GM12878 (cell line): ENCODE data around the gene SDK2. TPM values are rescaled to one million over a fixed set of nuclear protein-coding genes. Genes with fewer than 3 reads are reported as not detected.

Experiments
- ATAC-seq: fragments of 200-7000 bp; cut with Tn5 transposase; 3 replicates; pipeline ENCODE4 v1.9.1; 2020; ENCODE audit warnings: mild to moderate bottlenecking, moderate library complexity
- BruUV-seq: library from RNA; stranded (reverse); fragments of 400-500 nt; replicated peaks from 2 replicates; lab custom pipeline; 2021; lab: Mats Ljungman, UMichigan
- CTCF ChIA-PET: fragments of 300-600 bp; sonication (Branson Sonifier 250); formaldehyde crosslinking; extraction: SDS; loops from one replicate; lab custom pipeline; 2021; ENCODE audit warnings: inconsistent platforms; lab: Yijun Ruan, JAX
- POLR2A ChIA-PET: fragments of 350-600 bp; formaldehyde crosslinking; extraction: SDS; loops from one replicate; lab custom pipeline; 2021; ENCODE audit warnings: inconsistent platforms; lab: Charles Lee
- RAD21 ChIA-PET: fragments of 300-600 bp; sonication (Branson Sonifier 250); formaldehyde crosslinking; loops from one replicate; lab custom pipeline; 2023; ENCODE audit warnings: antibody characterized with exemption; ENCODE audit not compliant: unreplicated experiment; lab: Charles Lee
- SMC1A ChIA-PET: fragments of 300-600 bp; sonication (Branson Sonifier 250); formaldehyde crosslinking; loops from one replicate; lab custom pipeline; 2023; ENCODE audit not compliant: unreplicated experiment, uncharacterized antibody; lab: Charles Lee
- DNase-seq: peaks from one replicate; pipeline ENCODE4 v3.0.0-alpha.2; 2011; ENCODE audit warnings: low read depth, low spot score
- FAIRE-seq: peaks from 3 replicates; lab custom pipeline; 2011; peaks lifted over from hg19 to GRCh38; lab: Jason Lieb, UNC
- H2AFZ ChIP-seq: 2 replicates; pipeline ENCODE4 v1.6.0; 2011; ENCODE audit warnings: low read depth, low read length, control low read depth; ENCODE audit not compliant: control insufficient read depth
- H3K27ac ChIP-seq: 2 replicates; pipeline ENCODE4 v1.5.1; 2011; ENCODE audit warnings: control low read depth; ENCODE audit not compliant: control insufficient read depth, insufficient read depth
- H3K27me3 ChIP-seq, 2 experiments: replicated peaks in 1 of 2; 2 replicates each; pipeline versions ENCODE4 v1.6.0 to v1.6.1; 2011; ENCODE audit warnings: low read length in 1 of 2; ENCODE audit not compliant: control insufficient read depth in 2 of 2, insufficient read depth in 2 of 2
- H3K36me3 ChIP-seq, 2 experiments: 2 replicates each; pipeline ENCODE4 v1.5.1; 2011; ENCODE audit warnings: low read length in 1 of 2; ENCODE audit not compliant: control insufficient read depth in 2 of 2, insufficient read depth in 2 of 2
- H3K4me1 ChIP-seq: 2 replicates; pipeline ENCODE4 v1.6.1; 2011; ENCODE audit warnings: mild to moderate bottlenecking, low read length, moderate library complexity, mixed read lengths; ENCODE audit not compliant: control insufficient read depth, insufficient read depth
- H3K4me2 ChIP-seq: 2 replicates; pipeline ENCODE4 v1.6.0; 2011; ENCODE audit warnings: control low read depth; ENCODE audit not compliant: control insufficient read depth, insufficient read depth
- H3K4me3 ChIP-seq: fragments of 200-600 bp; sonication (generic); 2 replicates; pipeline ENCODE4 v1.5.1; 2016
- H3K79me2 ChIP-seq: 2 replicates; pipeline ENCODE4 v1.6.0; 2011; ENCODE audit warnings: low read length; ENCODE audit not compliant: control insufficient read depth, insufficient read depth
- H3K9ac ChIP-seq: 2 replicates; pipeline ENCODE4 v1.8.0; 2011; ENCODE audit warnings: low read length, control low read depth, mixed read lengths; ENCODE audit not compliant: control insufficient read depth, insufficient read depth
- H3K9me3 ChIP-seq: replicated peaks from 3 replicates; pipeline ENCODE4 v1.5.1; 2011; ENCODE audit warnings: mild to moderate bottlenecking, low read length; ENCODE audit not compliant: control insufficient read depth, insufficient read depth
- H4K20me1 ChIP-seq: 2 replicates; pipeline ENCODE4 v1.6.0; 2011; ENCODE audit not compliant: control insufficient read depth, insufficient read depth
- BACH1 ChIP-seq: fragments of 450-650 bp; IDR thresholded peaks from 2 replicates; pipeline ENCODE4 v1.6.1; 2017; ENCODE audit warnings: mild to moderate bottlenecking, borderline replicate concordance
- CBX5 ChIP-seq: sonication (generic); IDR thresholded peaks from 2 replicates; pipeline ENCODE4 v1.6.1; 2016; ENCODE audit warnings: low read depth, moderate library complexity, mild to moderate bottlenecking, inconsistent platforms
- CHD2 ChIP-seq: IDR thresholded peaks from 2 replicates; pipeline ENCODE4 v1.6.1; 2011; ENCODE audit warnings: low read depth, low read length, improper control_type of control experiment, borderline replicate concordance
- MEF2B ChIP-seq: fragments of 450-650 bp; IDR thresholded peaks from 2 replicates; pipeline ENCODE4 v1.6.1; 2018; ENCODE audit warnings: mild to moderate bottlenecking, moderate library complexity; ENCODE audit not compliant: partially characterized antibody, poor library complexity, severe bottlenecking
- NFXL1 ChIP-seq: fragments of 450-650 bp; IDR thresholded peaks from 2 replicates; pipeline ENCODE4 v1.6.1; 2017; ENCODE audit warnings: antibody characterized with exemption, mild to moderate bottlenecking, borderline replicate concordance
- NFYB ChIP-seq: IDR thresholded peaks from 2 replicates; pipeline ENCODE4 v1.6.1; 2011; ENCODE audit warnings: low read depth, mild to moderate bottlenecking, low read length, improper control_type of control experiment, moderate library complexity; ENCODE audit not compliant: insufficient read depth
- POLR2AphosphoS5 ChIP-seq: IDR thresholded peaks from 2 replicates; pipeline ENCODE4 v1.6.1; 2011; ENCODE audit warnings: mild to moderate bottlenecking, low read length, inconsistent platforms
- TARDBP ChIP-seq: IDR thresholded peaks from 2 replicates; pipeline ENCODE4 v1.6.1; 2016; ENCODE audit warnings: borderline replicate concordance
- ZNF384 ChIP-seq: IDR thresholded peaks from 2 replicates; pipeline ENCODE4 v1.6.1; 2012; ENCODE audit warnings: low read depth, mild to moderate bottlenecking, low read length, improper control_type of control experiment, borderline replicate concordance
- ZSCAN29 ChIP-seq: fragments of 450-650 bp; IDR thresholded peaks from 2 replicates; pipeline ENCODE4 v1.6.1; 2017; ENCODE audit warnings: mild to moderate bottlenecking, moderate library complexity
- WGBS: methylation state at CpG from one replicate; pipeline ENCODE4 v1.1.6; 2016; ENCODE audit warnings: low lambda C conversion rate; ENCODE audit not compliant: insufficient replicate concordance, insufficient coverage; ENCODE audit errors: missing lambda C conversion rate; 5-methylcytosine and 5-hydroxymethylcytosine counted together
- in situ Hi-C: fragments of 300-500 bp; cut with MboI; formaldehyde crosslinking; loops from 9 replicates; pipeline ENCODE4 v1.14.3; 2018; ENCODE audit warnings: mixed read lengths
- intact Hi-C: fragments of 100-400 bp; cut with micrococcal nuclease; formaldehyde crosslinking; loops from one replicate; pipeline ENCODE4 v1.14.2; 2022; ENCODE audit not compliant: unreplicated experiment
- polyA plus RNA-seq, 11 experiments: library from polyadenylated mRNA; depleted of rRNA in 4 of 11; unstranded in 6 of 11; stranded (reverse) in 5 of 11; fragments of >200 nt; fragmentation: Nextera tagmentation in 4 of 11; fragmentation: Illumina TruSeq in 1 of 11; extraction: Ambion mirVana in 4 of 11; extraction: Trizol in 1 of 11; gene quantifications; 1 replicate in 1 of 11; 2 replicates in 10 of 11; pipeline versions ENCODE4 v1.2.1 to v1.2.3, GENCODE V29; 2011 to 2016; ENCODE audit warnings: inconsistent platforms in 2 of 11, missing spikeins in 2 of 11, low read depth in 1 of 11
- total RNA-seq, 4 experiments: library from RNA; depleted of rRNA in 3 of 4; stranded (reverse); fragments of >200 nt in 3 of 4; fragmentation: Illumina TruSeq in 1 of 4; extraction: Trizol in 1 of 4; gene quantifications; 2 replicates each; pipeline versions ENCODE4 v1.2.1 to v1.2.3, GENCODE V29; 2013 to 2021
- TF ChIP-seq, protein P1 (sequence below): fragments of 450-650 bp; IDR thresholded peaks from 2 replicates; pipeline ENCODE4 v1.6.1; 2017; ENCODE audit warnings: mild to moderate bottlenecking, low read depth, inconsistent platforms; ENCODE audit not compliant: poor library complexity, severe bottlenecking
- TF ChIP-seq, protein P2 (sequence below): IDR thresholded peaks from 2 replicates; pipeline ENCODE4 v1.6.1; 2012; ENCODE audit warnings: low read depth, low read length, improper control_type of control experiment
- TF ChIP-seq, protein P3 (sequence below): fragments of 450-650 bp; IDR thresholded peaks from 2 replicates; pipeline ENCODE4 v1.6.1; 2017; ENCODE audit warnings: mild to moderate bottlenecking, moderate library complexity
- TF ChIP-seq, protein P4 (sequence below): fragments of 450-650 bp; IDR thresholded peaks from 2 replicates; pipeline ENCODE4 v1.6.1; 2016; ENCODE audit warnings: mild to moderate bottlenecking

Gene SDK2
- total and polyA plus RNA-seq, 10 of the 15 experiments (the other 5 are each of a cell fraction or from before 2014, with no cell fraction given) = 0.03 to 0.08 (median 0.03) TPM; not detected in 7

DNA sequence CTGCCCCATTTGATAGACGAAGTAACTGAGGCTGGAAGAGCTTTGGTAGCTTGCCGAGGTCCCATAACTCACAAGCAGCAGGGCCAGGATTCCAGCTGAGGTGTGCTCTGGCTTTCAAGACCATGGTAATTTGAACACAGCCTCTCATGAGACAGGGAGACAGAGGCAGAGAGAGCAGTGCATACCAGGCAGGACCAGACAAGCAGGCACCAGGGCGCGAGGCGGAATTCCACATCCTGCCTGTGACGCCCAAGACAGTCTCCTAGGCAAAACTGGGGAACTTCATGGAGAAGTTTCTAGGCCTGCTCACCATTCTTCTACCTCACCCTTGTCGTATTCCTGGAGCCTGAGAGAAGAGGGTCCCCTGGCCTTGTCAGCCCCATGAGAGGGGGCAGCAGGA lies 19.2 kb downstream of the SDK2 start (continued):
- TF ChIP-seq, protein P1, sequence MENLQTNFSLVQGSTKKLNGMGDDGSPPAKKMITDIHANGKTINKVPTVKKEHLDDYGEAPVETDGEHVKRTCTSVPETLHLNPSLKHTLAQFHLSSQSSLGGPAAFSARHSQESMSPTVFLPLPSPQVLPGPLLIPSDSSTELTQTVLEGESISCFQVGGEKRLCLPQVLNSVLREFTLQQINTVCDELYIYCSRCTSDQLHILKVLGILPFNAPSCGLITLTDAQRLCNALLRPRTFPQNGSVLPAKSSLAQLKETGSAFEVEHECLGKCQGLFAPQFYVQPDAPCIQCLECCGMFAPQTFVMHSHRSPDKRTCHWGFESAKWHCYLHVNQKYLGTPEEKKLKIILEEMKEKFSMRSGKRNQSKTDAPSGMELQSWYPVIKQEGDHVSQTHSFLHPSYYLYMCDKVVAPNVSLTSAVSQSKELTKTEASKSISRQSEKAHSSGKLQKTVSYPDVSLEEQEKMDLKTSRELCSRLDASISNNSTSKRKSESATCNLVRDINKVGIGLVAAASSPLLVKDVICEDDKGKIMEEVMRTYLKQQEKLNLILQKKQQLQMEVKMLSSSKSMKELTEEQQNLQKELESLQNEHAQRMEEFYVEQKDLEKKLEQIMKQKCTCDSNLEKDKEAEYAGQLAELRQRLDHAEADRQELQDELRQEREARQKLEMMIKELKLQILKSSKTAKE = no peak
- TF ChIP-seq ZSCAN29 = no peak

DNA sequence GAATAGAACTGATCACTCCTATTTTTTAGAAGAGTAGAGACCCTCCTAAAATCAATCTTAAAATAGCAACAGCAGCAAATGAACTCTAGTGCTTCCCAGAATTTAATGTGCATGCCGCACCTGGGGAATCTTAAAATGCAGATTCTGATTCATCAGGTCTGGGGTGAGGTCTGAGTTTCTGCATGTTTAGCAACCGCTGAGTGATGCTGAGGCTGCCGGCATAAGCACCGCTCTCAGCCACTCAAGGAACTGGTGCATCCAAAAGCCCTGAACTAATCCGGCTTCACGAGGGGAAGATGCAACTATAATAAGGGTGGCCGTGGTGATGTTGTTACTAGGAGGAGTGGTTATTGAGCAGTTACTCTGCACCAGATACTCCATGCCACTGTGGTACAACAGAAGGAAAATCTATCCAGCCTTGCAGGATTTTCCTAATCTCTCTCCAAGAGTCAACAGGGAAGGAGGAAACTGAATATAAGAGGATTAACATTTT lies 19.7 kb downstream of the SDK2 start:
- in situ Hi-C loops = no loop called here
- TF ChIP-seq, protein P2, sequence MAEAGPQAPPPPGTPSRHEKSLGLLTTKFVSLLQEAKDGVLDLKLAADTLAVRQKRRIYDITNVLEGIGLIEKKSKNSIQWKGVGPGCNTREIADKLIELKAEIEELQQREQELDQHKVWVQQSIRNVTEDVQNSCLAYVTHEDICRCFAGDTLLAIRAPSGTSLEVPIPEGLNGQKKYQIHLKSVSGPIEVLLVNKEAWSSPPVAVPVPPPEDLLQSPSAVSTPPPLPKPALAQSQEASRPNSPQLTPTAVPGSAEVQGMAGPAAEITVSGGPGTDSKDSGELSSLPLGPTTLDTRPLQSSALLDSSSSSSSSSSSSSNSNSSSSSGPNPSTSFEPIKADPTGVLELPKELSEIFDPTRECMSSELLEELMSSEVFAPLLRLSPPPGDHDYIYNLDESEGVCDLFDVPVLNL = no peak
- no peak for TF ChIP-seq BACH1
- TF ChIP-seq CHD2 = no peak
- no peak for TF ChIP-seq MEF2B
- TF ChIP-seq NFYB = no peak
- TF ChIP-seq, protein P3, sequence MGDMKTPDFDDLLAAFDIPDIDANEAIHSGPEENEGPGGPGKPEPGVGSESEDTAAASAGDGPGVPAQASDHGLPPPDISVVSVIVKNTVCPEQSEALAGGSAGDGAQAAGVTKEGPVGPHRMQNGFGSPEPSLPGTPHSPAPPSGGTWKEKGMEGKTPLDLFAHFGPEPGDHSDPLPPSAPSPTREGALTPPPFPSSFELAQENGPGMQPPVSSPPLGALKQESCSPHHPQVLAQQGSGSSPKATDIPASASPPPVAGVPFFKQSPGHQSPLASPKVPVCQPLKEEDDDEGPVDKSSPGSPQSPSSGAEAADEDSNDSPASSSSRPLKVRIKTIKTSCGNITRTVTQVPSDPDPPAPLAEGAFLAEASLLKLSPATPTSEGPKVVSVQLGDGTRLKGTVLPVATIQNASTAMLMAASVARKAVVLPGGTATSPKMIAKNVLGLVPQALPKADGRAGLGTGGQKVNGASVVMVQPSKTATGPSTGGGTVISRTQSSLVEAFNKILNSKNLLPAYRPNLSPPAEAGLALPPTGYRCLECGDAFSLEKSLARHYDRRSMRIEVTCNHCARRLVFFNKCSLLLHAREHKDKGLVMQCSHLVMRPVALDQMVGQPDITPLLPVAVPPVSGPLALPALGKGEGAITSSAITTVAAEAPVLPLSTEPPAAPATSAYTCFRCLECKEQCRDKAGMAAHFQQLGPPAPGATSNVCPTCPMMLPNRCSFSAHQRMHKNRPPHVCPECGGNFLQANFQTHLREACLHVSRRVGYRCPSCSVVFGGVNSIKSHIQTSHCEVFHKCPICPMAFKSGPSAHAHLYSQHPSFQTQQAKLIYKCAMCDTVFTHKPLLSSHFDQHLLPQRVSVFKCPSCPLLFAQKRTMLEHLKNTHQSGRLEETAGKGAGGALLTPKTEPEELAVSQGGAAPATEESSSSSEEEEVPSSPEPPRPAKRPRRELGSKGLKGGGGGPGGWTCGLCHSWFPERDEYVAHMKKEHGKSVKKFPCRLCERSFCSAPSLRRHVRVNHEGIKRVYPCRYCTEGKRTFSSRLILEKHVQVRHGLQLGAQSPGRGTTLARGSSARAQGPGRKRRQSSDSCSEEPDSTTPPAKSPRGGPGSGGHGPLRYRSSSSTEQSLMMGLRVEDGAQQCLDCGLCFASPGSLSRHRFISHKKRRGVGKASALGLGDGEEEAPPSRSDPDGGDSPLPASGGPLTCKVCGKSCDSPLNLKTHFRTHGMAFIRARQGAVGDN = no peak
- no peak for TF ChIP-seq ZNF384
- no peak for TF ChIP-seq CBX5
- TF ChIP-seq NFXL1 = no peak
- TF ChIP-seq TARDBP = no peak
- no peak for TF ChIP-seq POLR2AphosphoS5
- TF ChIP-seq, protein P4, sequence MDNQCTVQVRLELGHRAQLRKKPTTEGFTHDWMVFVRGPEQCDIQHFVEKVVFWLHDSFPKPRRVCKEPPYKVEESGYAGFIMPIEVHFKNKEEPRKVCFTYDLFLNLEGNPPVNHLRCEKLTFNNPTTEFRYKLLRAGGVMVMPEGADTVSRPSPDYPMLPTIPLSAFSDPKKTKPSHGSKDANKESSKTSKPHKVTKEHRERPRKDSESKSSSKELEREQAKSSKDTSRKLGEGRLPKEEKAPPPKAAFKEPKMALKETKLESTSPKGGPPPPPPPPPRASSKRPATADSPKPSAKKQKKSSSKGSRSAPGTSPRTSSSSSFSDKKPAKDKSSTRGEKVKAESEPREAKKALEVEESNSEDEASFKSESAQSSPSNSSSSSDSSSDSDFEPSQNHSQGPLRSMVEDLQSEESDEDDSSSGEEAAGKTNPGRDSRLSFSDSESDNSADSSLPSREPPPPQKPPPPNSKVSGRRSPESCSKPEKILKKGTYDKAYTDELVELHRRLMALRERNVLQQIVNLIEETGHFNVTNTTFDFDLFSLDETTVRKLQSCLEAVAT = no peak
- no peak overlapping the region for H3K4me2 ChIP-seq
- no peaks in the 10 kb centered on the region for H3K36me3 ChIP-seq
- no peaks in the 10 kb centered on the region for H4K20me1 ChIP-seq
- SMC1A ChIA-PET = no interaction called here
- CTCF ChIA-PET = interaction anchor here (1.0 kb wide), 1 partner anchor 195 kb away, joined by 3 read pairs; no protein-coding TSS in a partner anchor
- ATAC-seq (no peak), DNase-seq (no peak), FAIRE-seq (no peak)
- H3K4me3 ChIP-seq = no peak overlapping the region
- H2AFZ ChIP-seq = no peak overlapping the region
- H3K4me1 ChIP-seq = no peaks in the 10 kb centered on the region
- intact Hi-C loops = no loop called here
- H3K9me3 ChIP-seq = no peaks in the 10 kb centered on the region
- no peak overlapping the region for H3K9ac ChIP-seq
- RAD21 ChIA-PET = no interaction called here
- no TSS peak for BruUV-seq
- H3K79me2 ChIP-seq = no peaks in the 10 kb centered on the region
- H3K27me3 ChIP-seq = peaks cover 0 to 5% of the 10 kb centered on the region in 2 experiments; a peak in 3 of 4 replicates
- POLR2A ChIA-PET = no interaction called here
- 55% methylated on average over 7 of the region's 7 CpGs for WGBS
- H3K27ac ChIP-seq = no peak overlapping the region
